GM19395 (cell line): ENCODE measurements around the gene ADIG.

Source experiments
- ATAC-seq: cut with Tn5 transposase; IDR thresholded peaks from one replicate; pipeline ENCODE4 v1.9.1; 2021; ENCODE audit warnings: mild to moderate bottlenecking, moderate library complexity; ENCODE audit not compliant: unreplicated experiment

The ADIG gene

GRCh38 chr20:38581013-38581412, at the start of gene ADIG:
TSS of gene ADIG (plus strand) at chr20:38581197. CDS start at chr20:38581251, 54 bp downstream.
- ATAC-seq = no peak

GRCh38 chr20:38534756-38535155, 46.2 kb upstream of the ADIG start:
- no peak for ATAC-seq

DNA sequence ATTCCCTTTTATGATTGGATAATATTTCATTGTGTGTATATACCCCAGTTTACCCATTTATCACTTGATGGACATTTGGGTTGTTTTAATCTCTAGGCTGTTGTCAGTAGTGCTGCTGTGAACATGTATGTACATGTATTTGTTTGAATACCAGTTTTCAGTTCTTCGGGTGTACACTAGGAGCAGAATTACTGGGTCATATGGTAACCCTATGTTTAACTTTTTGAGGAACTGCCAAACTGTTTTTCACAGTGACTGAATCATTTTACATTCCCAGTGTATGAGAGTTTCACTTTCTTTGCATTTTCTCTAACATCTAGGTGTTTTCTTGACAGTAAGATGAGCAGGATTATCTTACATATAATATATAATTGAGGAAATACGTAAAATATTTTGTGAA, 44.7 kb upstream of the ADIG start:
- no peak for ATAC-seq

DNA sequence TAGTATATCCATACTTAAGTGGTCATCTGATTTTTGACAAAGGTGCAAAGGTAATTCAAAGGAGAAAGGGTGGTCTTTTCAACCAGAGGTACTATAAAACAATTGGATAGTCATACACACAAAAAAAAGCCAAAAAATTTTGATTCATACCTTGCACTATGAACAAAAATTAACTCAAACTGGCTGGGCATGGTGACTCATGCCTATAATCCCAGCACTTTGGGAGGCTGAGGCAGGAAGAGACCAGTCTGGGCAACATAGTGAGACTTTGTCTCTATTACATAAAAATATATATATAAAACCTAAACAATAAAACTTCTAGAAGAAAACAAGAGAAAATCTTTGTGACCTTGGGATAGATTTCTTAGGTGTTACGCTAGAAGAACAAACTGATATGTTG, 43.8 kb upstream of the ADIG start:
- ATAC-seq = no peak

DNA sequence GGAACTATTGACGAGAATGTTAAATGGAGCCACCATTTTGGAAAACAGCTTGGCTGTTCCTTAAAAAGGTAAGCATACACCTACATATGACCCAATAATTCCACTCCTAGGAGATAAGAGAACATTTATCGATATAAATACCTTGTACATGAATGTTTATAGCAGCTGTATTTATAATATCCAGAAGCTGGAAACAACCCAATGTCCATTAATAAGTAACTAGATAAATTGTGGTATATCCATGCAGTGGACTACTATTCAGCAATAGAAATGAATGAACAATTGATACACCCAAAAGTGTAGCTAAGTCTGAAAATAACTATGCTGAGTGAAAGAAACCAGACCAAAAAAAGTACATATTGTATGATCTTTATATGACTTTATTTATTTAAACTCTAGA, 42.2 kb upstream of the ADIG start:
- no peak for ATAC-seq

DNA sequence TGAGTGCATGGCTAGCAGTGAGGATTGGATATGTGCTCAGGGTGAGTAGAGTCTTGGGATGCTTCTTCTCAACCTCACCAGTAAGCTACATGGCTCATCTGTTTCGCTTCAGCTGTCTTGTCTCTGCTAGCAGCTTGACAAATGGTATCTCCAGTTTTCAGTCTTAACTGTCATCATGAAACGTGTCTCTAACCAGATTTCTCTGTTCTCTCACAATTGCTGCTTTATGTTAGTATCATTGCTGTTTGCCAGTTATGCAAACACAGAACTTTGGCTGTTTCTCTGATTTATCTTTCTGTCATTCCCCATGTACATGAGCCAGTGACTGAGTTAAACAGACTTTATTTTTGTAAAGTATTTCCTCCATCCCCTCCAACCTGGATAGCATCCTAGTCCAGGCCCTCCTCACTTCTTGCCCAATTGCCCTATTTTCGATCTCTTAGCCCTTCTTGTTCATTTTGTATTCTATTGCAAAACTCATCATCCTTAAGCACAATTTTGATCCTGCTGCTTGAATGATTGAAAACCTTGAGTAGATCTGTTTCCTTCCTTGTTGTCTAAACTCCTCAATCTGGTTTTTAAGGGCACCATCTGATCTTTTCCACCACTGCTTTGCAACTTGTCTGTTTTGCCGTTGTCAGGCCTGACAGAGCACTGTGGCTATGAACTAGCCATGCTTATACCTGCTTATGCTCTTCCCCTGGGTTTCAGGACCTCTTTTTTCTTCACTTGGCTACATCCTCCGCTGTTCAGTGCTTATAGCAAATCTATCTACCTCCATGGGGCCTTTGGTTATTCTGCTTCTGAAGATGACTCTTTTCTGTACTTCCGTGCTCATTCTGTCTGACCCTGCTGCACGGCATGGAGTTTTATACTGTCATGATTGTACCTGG, 37.7 kb upstream of the ADIG start:
- ATAC-seq = no peak

DNA sequence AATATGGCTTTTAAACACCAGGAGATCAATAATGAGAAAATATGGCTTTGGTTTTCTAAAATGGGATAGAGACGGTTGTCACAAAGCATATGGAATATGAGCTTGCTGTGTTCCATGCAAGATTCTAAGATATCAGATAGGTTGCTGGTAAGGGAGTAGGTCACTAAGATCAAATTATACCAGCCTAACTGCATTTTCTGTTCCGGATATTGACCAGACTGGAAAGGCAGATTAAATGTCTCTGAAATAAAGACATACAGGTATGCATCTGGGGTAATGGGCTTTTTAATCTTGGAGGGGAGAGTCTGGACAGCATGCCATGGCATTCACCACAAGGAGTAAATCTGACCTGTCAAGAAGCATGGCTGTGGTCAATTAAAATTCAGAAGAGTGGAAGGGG, 35.2 kb upstream of the ADIG start:
- ATAC-seq = no peak

- no peak for ATAC-seq
These were observed 33.5 kb upstream of the ADIG start for GRCh38 chr20:38547288-38548085.

GRCh38 chr20:38548356-38549083, 32.5 kb upstream of the ADIG start:
- ATAC-seq = no peak

- ATAC-seq = no peak
These were observed 30.7 kb upstream of the ADIG start for GRCh38 chr20:38550274-38550673.

DNA sequence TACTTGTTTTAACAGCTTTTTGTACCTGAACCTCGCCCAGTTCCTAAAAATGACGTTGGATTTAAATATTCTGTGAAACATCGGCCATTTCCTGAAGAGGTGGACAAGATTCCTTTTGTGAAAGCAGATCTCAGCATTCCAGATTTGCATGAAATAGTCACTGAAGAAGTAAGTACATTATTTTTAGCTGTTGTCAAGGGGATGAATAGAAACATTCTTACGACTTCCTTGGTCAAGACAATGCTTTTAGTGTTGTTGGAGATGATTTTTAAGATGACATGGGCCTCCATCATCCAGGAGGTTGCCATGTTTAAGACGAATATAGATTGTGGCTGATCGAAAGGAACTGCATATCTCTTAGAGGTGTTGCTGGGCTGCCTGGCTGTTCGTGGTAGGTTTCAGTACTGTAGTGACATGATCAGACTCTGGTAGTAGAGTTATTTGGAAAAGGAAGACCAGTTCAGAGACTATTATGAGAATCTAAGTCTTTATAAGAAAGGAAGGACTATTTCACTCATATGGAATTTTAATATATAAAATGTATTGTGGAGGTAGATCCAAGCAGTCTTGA, 29.9 kb upstream of the ADIG start:
- no peak for ATAC-seq

DNA sequence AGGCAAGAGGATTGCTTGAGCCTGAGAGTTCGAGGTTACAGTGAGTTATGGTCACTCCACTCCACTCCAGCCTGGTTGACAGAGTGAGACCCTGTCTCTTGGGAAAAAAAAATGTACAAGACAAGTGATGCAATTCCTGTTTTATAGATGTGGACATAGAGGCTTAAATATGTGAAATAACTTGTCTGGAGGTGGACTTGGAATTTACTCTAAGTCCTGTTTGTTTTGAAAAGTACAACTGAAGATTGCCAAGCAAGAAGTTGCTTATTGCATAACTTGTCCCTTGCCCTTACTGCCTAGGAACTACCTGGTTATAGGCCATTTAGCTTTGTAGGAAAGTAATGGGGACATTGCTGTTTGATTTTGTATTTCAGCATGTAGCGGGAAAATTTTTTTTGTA, 26.0 kb upstream of the ADIG start:
- ATAC-seq = no peak

GRCh38 chr20:38555395-38555794, 25.6 kb upstream of the ADIG start:
- no peak for ATAC-seq

- no peak for ATAC-seq
These were observed 23.8 kb upstream of the ADIG start for GRCh38 chr20:38557174-38557573.

DNA sequence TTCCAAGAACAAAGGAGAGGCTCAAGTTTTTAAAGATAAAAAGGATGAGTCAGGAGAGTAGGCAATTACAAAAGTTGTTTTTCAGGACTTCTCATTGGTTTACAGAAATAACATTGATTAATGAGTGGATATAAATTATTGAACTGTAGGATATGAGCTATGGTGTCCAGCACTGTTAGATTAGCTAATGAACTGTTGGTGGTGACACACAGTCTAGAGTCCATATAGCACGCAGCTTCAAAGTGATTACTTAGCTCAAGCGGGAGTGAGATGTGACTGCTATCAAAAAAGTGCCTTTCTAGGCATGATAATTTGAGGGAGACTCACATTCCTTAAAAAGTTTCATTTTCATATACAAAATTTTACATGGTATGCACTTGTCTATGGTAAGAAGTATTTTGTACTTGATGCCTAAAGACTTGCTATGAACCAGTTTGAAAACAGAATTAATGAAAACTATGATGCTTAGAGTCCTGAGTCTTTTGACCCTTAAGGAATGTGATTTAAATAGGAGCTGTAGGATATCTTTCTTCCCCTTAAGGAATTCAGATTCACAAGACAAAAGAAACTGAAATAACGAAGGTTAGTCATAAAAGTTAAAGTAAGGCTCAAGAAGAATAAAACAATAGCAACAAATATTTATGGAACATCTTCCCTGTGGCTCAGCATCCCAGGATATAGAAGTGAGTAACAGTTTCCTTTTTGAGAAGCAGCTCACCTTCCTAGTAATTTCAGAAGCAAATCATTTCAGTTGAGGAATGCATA, 22.2 kb upstream of the ADIG start:
- no peak for ATAC-seq

GRCh38 chr20:38559764-38560163, 21.2 kb upstream of the ADIG start:
- no peak for ATAC-seq

- ATAC-seq = no peak
These were observed 17.1 kb upstream of the ADIG start for GRCh38 chr20:38563802-38564431.

DNA sequence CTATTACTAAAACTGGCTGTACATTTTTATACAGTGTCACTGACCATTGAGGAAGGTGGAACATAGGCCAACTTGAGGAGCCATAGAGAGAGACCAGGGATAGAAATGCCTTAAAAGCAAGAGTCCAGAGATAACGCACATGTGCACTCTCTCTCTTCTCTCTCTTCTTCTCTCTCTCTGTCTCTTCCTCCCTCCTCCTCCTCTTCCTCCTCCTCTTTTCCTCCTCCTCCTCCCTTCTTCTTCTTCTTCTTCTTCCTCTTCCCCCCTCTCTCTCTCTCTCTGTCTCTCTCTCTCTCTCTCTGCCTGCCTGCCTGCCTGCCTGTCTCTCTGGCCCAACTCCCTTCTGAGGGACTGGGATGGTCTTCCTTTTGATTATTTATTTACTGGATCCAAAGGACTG, 16.3 kb upstream of the ADIG start:
- no peak for ATAC-seq

GRCh38 chr20:38566036-38566598, 14.9 kb upstream of the ADIG start:
- ATAC-seq = no peak
